Hepatocyte (in vitro differentiated cells): ENCODE results near the gene LRP1B. TPM values are rescaled to one million over a fixed set of nuclear protein-coding genes. Genes with fewer than 3 reads are reported as not detected.

Experiments
- DNase-seq: peaks from one replicate; pipeline ENCODE4 v3.0.0-alpha.2; 2016; ENCODE audit warnings: low spot score
- H2AFZ ChIP-seq: fragments of 200-600 bp; sonication (generic); 2 replicates; pipeline ENCODE4 v1.6.0; 2016; ENCODE audit warnings: antibody characterized with exemption, mild to moderate bottlenecking
- H3K27ac ChIP-seq: fragments of 200-600 bp; sonication (generic); 2 replicates; pipeline ENCODE4 v1.5.1; 2016; ENCODE audit warnings: mild to moderate bottlenecking
- H3K27me3 ChIP-seq: fragments of 200-600 bp; sonication (generic); 2 replicates; pipeline ENCODE4 v1.6.1; 2016
- H3K36me3 ChIP-seq: fragments of 200-600 bp; sonication (generic); replicated peaks from 2 replicates; pipeline ENCODE4 v1.5.1; 2016; ENCODE audit warnings: low read depth; ENCODE audit not compliant: insufficient read depth
- H3K4me1 ChIP-seq: fragments of 200-600 bp; sonication (generic); 2 replicates; pipeline ENCODE4 v1.5.1; 2016; ENCODE audit warnings: mild to moderate bottlenecking, moderate library complexity; ENCODE audit not compliant: insufficient read depth
- H3K4me2 ChIP-seq: fragments of 200-600 bp; sonication (generic); 2 replicates; pipeline ENCODE4 v1.6.0; 2016
- H3K4me3 ChIP-seq: fragments of 200-600 bp; sonication (generic); 2 replicates; pipeline ENCODE4 v1.5.1; 2016; ENCODE audit warnings: mild to moderate bottlenecking
- H3K79me2 ChIP-seq: fragments of 200-600 bp; sonication (generic); 2 replicates; pipeline ENCODE4 v1.6.0; 2017; ENCODE audit warnings: mild to moderate bottlenecking
- H3K9me2 ChIP-seq: fragments of 200-600 bp; sonication (generic); replicated peaks from 2 replicates; pipeline ENCODE4 v1.6.0; 2017; ENCODE audit warnings: mild to moderate bottlenecking; ENCODE audit not compliant: insufficient read depth
- H3K9me3 ChIP-seq: fragments of 200-600 bp; sonication (generic); 2 replicates; pipeline ENCODE4 v1.5.1; 2016; ENCODE audit warnings: low read depth, mild to moderate bottlenecking
- H4K20me1 ChIP-seq: fragments of 200-600 bp; sonication (generic); 2 replicates; pipeline ENCODE4 v1.6.0; 2016; ENCODE audit warnings: mild to moderate bottlenecking; ENCODE audit not compliant: insufficient read depth, poor library complexity, severe bottlenecking
- CTCF ChIP-seq: fragments of 200-600 bp; sonication (generic); IDR thresholded peaks from 2 replicates; pipeline ENCODE4 v1.5.1; 2016; ENCODE audit warnings: antibody characterized with exemption, mild to moderate bottlenecking; ENCODE audit not compliant: poor library complexity
- EZH2 ChIP-seq: fragments of 200-600 bp; sonication (generic); IDR thresholded peaks from 2 replicates; pipeline ENCODE4 v1.6.1; 2016; ENCODE audit warnings: antibody characterized with exemption, mild to moderate bottlenecking, borderline replicate concordance
- EZH2phosphoT487 ChIP-seq: fragments of 200-600 bp; sonication (generic); IDR thresholded peaks from one replicate; pipeline ENCODE4 v1.6.1; 2018; ENCODE audit warnings: antibody characterized with exemption, mild to moderate bottlenecking, low read depth, moderate library complexity; ENCODE audit not compliant: unreplicated experiment, severe bottlenecking
- WGBS: methylation state at CpG from one replicate; pipeline ENCODE4 v1.1.6; 2016; ENCODE audit warnings: low lambda C conversion rate; ENCODE audit errors: missing lambda C conversion rate; 5-methylcytosine and 5-hydroxymethylcytosine counted together
- polyA plus RNA-seq: library from polyadenylated mRNA; unstranded; fragments of >200 nt; fragmentation: Nextera tagmentation; extraction: Ambion mirVana; gene quantifications from 2 replicates; pipeline ENCODE4 v1.2.1, GENCODE V29; 2016
- total RNA-seq: library from RNA; depleted of rRNA; stranded (reverse); fragments of >200 nt; gene quantifications from 2 replicates; pipeline ENCODE4 v1.2.3, GENCODE V29; 2014

LRP1B gene
- total and polyA plus RNA-seq, 2 experiments from 2014 or later, result 0.65 to 2.0 TPM

- DNase-seq, result no peak
- Histone ChIP-seq H3K4me3 (no peak overlapping the region), H4K20me1 (no peaks in the 10 kb centered on the region), H3K36me3 (no peaks in the 10 kb centered on the region), H3K27ac (no peak overlapping the region), H2AFZ (no peak overlapping the region), H3K79me2 (no peaks in the 10 kb centered on the region), H3K9me2 (no peaks in the 10 kb centered on the region), H3K27me3 (no peaks in the 10 kb centered on the region), H3K4me2 (no peak overlapping the region), H3K9me3 (no peaks in the 10 kb centered on the region), H3K4me1 (no peaks in the 10 kb centered on the region)
- no peak for TF ChIP-seq CTCF
- TF ChIP-seq EZH2, result no peak
- TF ChIP-seq EZH2phosphoT487, result no peak
- WGBS, result 55% methylated on average over 3 of the region's 3 CpGs
Measured at GRCh38 chr2:140256080-140256479, 1874.7 kb downstream of the LRP1B start.

GRCh38 chr2:140249821-140250220 is 1881.0 kb downstream of the LRP1B start:
- no peaks in the 10 kb centered on the region for H3K4me1 ChIP-seq
- no peaks in the 10 kb centered on the region for H3K79me2 ChIP-seq
- H3K9me2 ChIP-seq, result no peaks in the 10 kb centered on the region
- DNase-seq, result no peak
- WGBS, result 64% methylated on average over 4 of the region's 4 CpGs
- H3K4me3 ChIP-seq, result no peak overlapping the region
- no peaks in the 10 kb centered on the region for H3K27me3 ChIP-seq
- H2AFZ ChIP-seq, result no peak overlapping the region
- H3K27ac ChIP-seq, result no peak overlapping the region
- no peak overlapping the region for H3K4me2 ChIP-seq
- no peaks in the 10 kb centered on the region for H3K36me3 ChIP-seq
- no peaks in the 10 kb centered on the region for H4K20me1 ChIP-seq
- H3K9me3 ChIP-seq, result no peaks in the 10 kb centered on the region
- TF ChIP-seq EZH2 (no peak), EZH2phosphoT487 (no peak), CTCF (no peak)

- Histone ChIP-seq H3K9me2 (no peaks in the 10 kb centered on the region), H3K36me3 (no peaks in the 10 kb centered on the region), H3K4me1 (no peaks in the 10 kb centered on the region), H3K27ac (no peak overlapping the region), H3K4me3 (no peak overlapping the region), H4K20me1 (no peaks in the 10 kb centered on the region), H3K4me2 (no peak overlapping the region), H3K27me3 (no peaks in the 10 kb centered on the region), H2AFZ (no peak overlapping the region), H3K79me2 (no peaks in the 10 kb centered on the region), H3K9me3 (no peaks in the 10 kb centered on the region)
- TF ChIP-seq CTCF (no peak), EZH2phosphoT487 (no peak), EZH2 (no peak)
- DNase-seq, result no peak
- WGBS, result 87% methylated on average over 2 of the region's 2 CpGs
Measured at GRCh38 chr2:140248623-140249022, 1882.2 kb downstream of the LRP1B start.

GRCh38 chr2:140247451-140248195 is 1883.2 kb downstream of the LRP1B start:
- no peak overlapping the region for H3K4me2 ChIP-seq
- no peak overlapping the region for H2AFZ ChIP-seq

More at GRCh38 chr2:140247451-140248195, 1883.2 kb downstream of the LRP1B start:
- DNase-seq, result no peak
- H3K36me3 ChIP-seq, result no peaks in the 10 kb centered on the region
- H3K27me3 ChIP-seq, result no peaks in the 10 kb centered on the region
- H4K20me1 ChIP-seq, result no peaks in the 10 kb centered on the region
- no peak overlapping the region for H3K27ac ChIP-seq
- H3K4me3 ChIP-seq, result no peak overlapping the region
- H3K9me2 ChIP-seq, result no peaks in the 10 kb centered on the region
- H3K4me1 ChIP-seq, result no peaks in the 10 kb centered on the region
- TF ChIP-seq CTCF (no peak), EZH2phosphoT487 (no peak), EZH2 (no peak)
- H3K9me3 ChIP-seq, result no peaks in the 10 kb centered on the region
- 76% methylated on average over 4 of the region's 4 CpGs for WGBS
- H3K79me2 ChIP-seq, result no peaks in the 10 kb centered on the region
